HL-60 (cell line): Measurements from ENCODE around the gene ERCC4.

ENCODE experiments used
- DNase-seq, 2 experiments: peaks; one replicate each; pipeline ENCODE4 v3.0.0-alpha.2; 2010 to 2020; ENCODE audit warnings: low read depth in 1 of 2, low spot score in 1 of 2
- H3K27ac ChIP-seq: fragments of 250-450 bp; sonication (Bioruptor Pico); replicated peaks from 2 replicates; pipeline ENCODE4 v1.5.1; 2020; ENCODE audit warnings: mild to moderate bottlenecking, moderate library complexity
- H3K27me3 ChIP-seq: fragments of 250-450 bp; sonication (Bioruptor Pico); 2 replicates; pipeline ENCODE4 v1.5.1; 2021; ENCODE audit warnings: mild to moderate bottlenecking, moderate library complexity; ENCODE audit not compliant: insufficient read depth, poor library complexity, severe bottlenecking
- H3K4me3 ChIP-seq: replicated peaks from 2 replicates; pipeline ENCODE4 v1.5.1; 2011; ENCODE audit warnings: mild to moderate bottlenecking, control low read depth, low read length; ENCODE audit not compliant: insufficient read depth
- CTCF ChIP-seq: IDR thresholded peaks from one replicate; pipeline ENCODE4 v1.5.1; 2011; ENCODE audit warnings: low read length, control low read depth, inconsistent platforms; ENCODE audit not compliant: insufficient read depth
- GABPA ChIP-seq: IDR thresholded peaks from 2 replicates; pipeline ENCODE4 v1.6.1; 2012; ENCODE audit warnings: low read depth
- POLR2AphosphoS5 ChIP-seq: IDR thresholded peaks from 2 replicates; pipeline ENCODE4 v1.6.1; 2012; ENCODE audit warnings: low read depth
- REST ChIP-seq: IDR thresholded peaks from 2 replicates; pipeline ENCODE4 v1.6.1; 2012; ENCODE audit warnings: low read depth; ENCODE audit not compliant: insufficient replicate concordance
- SPI1 ChIP-seq: IDR thresholded peaks from 2 replicates; pipeline ENCODE4 v1.6.1; 2012; ENCODE audit warnings: low read depth, mild to moderate bottlenecking, borderline replicate concordance

The ERCC4 gene

GRCh38 chr16:13945744-13946485 lies 26.0 kb downstream of the ERCC4 start:
- H3K27ac ChIP-seq, result no peak overlapping the region
- DNase-seq, result no peak
- H3K27me3 ChIP-seq, result no peaks in the 10 kb centered on the region
- no peak overlapping the region for H3K4me3 ChIP-seq
- TF ChIP-seq REST (no peak), POLR2AphosphoS5 (no peak), GABPA (no peak), SPI1 (no peak), CTCF (no peak)

- H3K4me3 ChIP-seq, result no peak overlapping the region
- TF ChIP-seq SPI1 (no peak), POLR2AphosphoS5 (no peak), CTCF (no peak), GABPA (no peak), REST (no peak)
- H3K27me3 ChIP-seq, result no peaks in the 10 kb centered on the region
- no peak for DNase-seq
- H3K27ac ChIP-seq, result no peak overlapping the region
Measured at GRCh38 chr16:13948086-13948485, 28.1 kb downstream of the ERCC4 start.

GRCh38 chr16:13950821-13951547 lies 31.0 kb downstream of the ERCC4 start:
- DNase-seq, result no peak
- no peak overlapping the region for H3K27ac ChIP-seq
- no peaks in the 10 kb centered on the region for H3K27me3 ChIP-seq
- no peak overlapping the region for H3K4me3 ChIP-seq
- TF ChIP-seq POLR2AphosphoS5, result no peak
- no peak for TF ChIP-seq REST
- TF ChIP-seq CTCF, result no peak
